Naive thymus-derived CD4-positive, alpha-beta T cell (primary cell): ENCODE measurements around the gene GNAL. TPM values are rescaled to one million over a fixed set of nuclear protein-coding genes. Genes with fewer than 3 reads are reported as not detected.

Source experiments
- ATAC-seq: fragments of 150-1000 bp; cut with Tn5 transposase; 2 replicates; pipeline ENCODE4 v1.10.0; 2021; ENCODE audit warnings: mild to moderate bottlenecking, moderate library complexity
- CTCF ChIA-PET: fragments of 350-600 bp; sonication (Branson Sonifier 250); formaldehyde crosslinking; loops from one replicate; lab custom pipeline; 2021; ENCODE audit warnings: antibody characterized with exemption; lab: Charles Lee
- POLR2A ChIA-PET: fragments of 350-600 bp; sonication (Branson Sonifier 250); formaldehyde crosslinking; loops from one replicate; lab custom pipeline; 2021; ENCODE audit warnings: antibody characterized with exemption, inconsistent platforms; lab: Charles Lee
- DNase-seq, 9 donors: peaks; one replicate each; pipeline versions ENCODE4 v3.0.0 to v3.0.0-alpha.2; 2020 to 2022; ENCODE audit warnings: mixed read lengths in 1 of 9
- H3K27ac ChIP-seq: one replicate; pipeline ENCODE4 v1.7.0; 2013; ENCODE audit warnings: mild to moderate bottlenecking, low read depth, low read length, moderate library complexity
- H3K27me3 ChIP-seq, 2 donors: one replicate each; pipeline ENCODE4 v1.7.0; 2013; ENCODE audit warnings: low read length in 2 of 2, mild to moderate bottlenecking in 2 of 2, moderate library complexity in 2 of 2; ENCODE audit not compliant: control insufficient read depth in 2 of 2, insufficient read depth in 2 of 2
- H3K36me3 ChIP-seq, 3 experiments: 1 replicate in 2 of 3; 2 replicates in 1 of 3; pipeline ENCODE4 v1.7.0; 2013; ENCODE audit warnings: low read length in 3 of 3, mild to moderate bottlenecking in 3 of 3, moderate library complexity in 1 of 3; ENCODE audit not compliant: insufficient read depth in 3 of 3, control insufficient read depth in 2 of 3
- H3K4me1 ChIP-seq, 2 donors: one replicate each; pipeline ENCODE4 v1.7.0; 2013; ENCODE audit warnings: low read length in 2 of 2, mild to moderate bottlenecking in 2 of 2, moderate library complexity in 1 of 2; ENCODE audit not compliant: control insufficient read depth in 2 of 2, insufficient read depth in 2 of 2
- H3K4me3 ChIP-seq: 2 replicates; pipeline ENCODE4 v1.7.0; 2013; ENCODE audit warnings: mild to moderate bottlenecking, low read length
- H3K9me3 ChIP-seq, 3 experiments: 1 replicate in 2 of 3; 2 replicates in 1 of 3; pipeline ENCODE4 v1.7.0; 2013; ENCODE audit warnings: low read length in 3 of 3; ENCODE audit not compliant: control insufficient read depth in 2 of 3
- H3K27ac Mint-ChIP-seq, 9 donors: one replicate each; pipeline ENCODE4 v1.8.0; 2020 to 2022; ENCODE audit warnings: mixed read lengths in 9 of 9, mild to moderate bottlenecking in 8 of 9, moderate library complexity in 5 of 9, inconsistent platforms in 2 of 9
- H3K27me3 Mint-ChIP-seq, 5 donors: one replicate each; pipeline ENCODE4 v1.8.0; 2021 to 2022; ENCODE audit warnings: mixed read lengths in 5 of 5, mild to moderate bottlenecking in 1 of 5
- H3K36me3 Mint-ChIP-seq, 5 donors: one replicate each; pipeline ENCODE4 v1.8.0; 2020 to 2022; ENCODE audit warnings: mixed read lengths in 5 of 5, mild to moderate bottlenecking in 3 of 5, inconsistent platforms in 1 of 5
- H3K4me1 Mint-ChIP-seq, 7 donors: one replicate each; pipeline ENCODE4 v1.8.0; 2020 to 2022; ENCODE audit warnings: mixed read lengths in 7 of 7, mild to moderate bottlenecking in 3 of 7, inconsistent platforms in 1 of 7
- H3K4me3 Mint-ChIP-seq, 10 donors: one replicate each; pipeline ENCODE4 v1.8.0; 2020 to 2022; ENCODE audit warnings: mild to moderate bottlenecking in 10 of 10, mixed read lengths in 10 of 10, moderate library complexity in 6 of 10, inconsistent platforms in 2 of 10
- H3K9me3 Mint-ChIP-seq, 11 donors: one replicate each; pipeline ENCODE4 v1.8.0; 2020 to 2022; ENCODE audit warnings: mixed read lengths in 11 of 11, mild to moderate bottlenecking in 4 of 11, inconsistent platforms in 1 of 11, moderate library complexity in 1 of 11
- intact Hi-C, 2 donors: fragments of 100-400 bp; cut with micrococcal nuclease; formaldehyde crosslinking; loops; one replicate each; pipeline ENCODE4 v1.15.1; 2023
- polyA plus RNA-seq, 2 donors: library from polyadenylated mRNA; unstranded; fragments of 300-500 nt; fragmentation: Illumina TruSeq; gene quantifications; one replicate each; pipeline ENCODE4 v1.2.3, GENCODE V29; 2021
- total RNA-seq, 6 experiments: library from RNA in 5 of 6; stranded (reverse) in 5 of 6; gene quantifications; 1 replicate in 5 of 6; 2 replicates in 1 of 6; pipeline ENCODE4 v1.2.3 and lab custom pipeline; 2021 to 2026

The GNAL gene
- total and polyA plus RNA-seq, 7 experiments from 2014 or later = 0.09 to 1.4 (median 0.67) TPM

- Histone ChIP-seq H3K27me3 (no peaks in the 10 kb centered on the region), H3K36me3 (no peaks in the 10 kb centered on the region), H3K9me3 (no peaks in the 10 kb centered on the region), H3K4me1 (no peaks in the 10 kb centered on the region), H3K27ac (no peak overlapping the region), H3K4me3 (no peak overlapping the region)
- ChIA-PET POLR2A (no interaction called here), CTCF (interaction anchor here (0.6 to 1.0 kb wide), 2 partner anchors 253 to 1322 kb away, joined by 3 read pairs; no protein-coding TSS in a partner anchor)
- Mint-ChIP-seq H3K4me1 (no peaks in the 10 kb centered on the region), H3K4me3 (no peak overlapping the region), H3K27me3 (peaks cover 26 to 53% (median 30%) of the 10 kb centered on the region in 5 donors), H3K9me3 (no peaks in the 10 kb centered on the region), H3K27ac (no peak overlapping the region), H3K36me3 (no peaks in the 10 kb centered on the region)
- peak in 1 of 9 donors; percentile 12 for DNase-seq
- intact Hi-C loops = loop anchor here (5.0 kb wide), 3 partner anchors 84 to 1769 kb away; no protein-coding TSS in a partner anchor
- peak; percentile 49 for ATAC-seq
These were observed 52.6 kb downstream of the GNAL start for GRCh38 chr18:11741505-11742145.

- no peaks in the 10 kb centered on the region for H3K4me1 ChIP-seq
- H3K27me3 ChIP-seq = no peaks in the 10 kb centered on the region
- H3K27ac ChIP-seq = no peak overlapping the region
- DNase-seq (no peak), ATAC-seq (no peak)
- H3K36me3 Mint-ChIP-seq = peaks cover 0 to 7% (median 0%) of the 10 kb centered on the region in 5 donors
- H3K4me3 ChIP-seq = no peak overlapping the region
- no peak overlapping the region for H3K4me3 Mint-ChIP-seq
- H3K4me1 Mint-ChIP-seq = peaks cover 0 to 8% (median 3%) of the 10 kb centered on the region in 7 donors
- no peaks in the 10 kb centered on the region for H3K9me3 ChIP-seq
- CTCF ChIA-PET = no interaction called here
- no peaks in the 10 kb centered on the region for H3K36me3 ChIP-seq
- intact Hi-C loops = no loop called here
- POLR2A ChIA-PET = no interaction called here
- no peak overlapping the region for H3K27ac Mint-ChIP-seq
- no peaks in the 10 kb centered on the region for H3K9me3 Mint-ChIP-seq
- peaks cover 44 to 51% (median 49%) of the 10 kb centered on the region in 5 donors for H3K27me3 Mint-ChIP-seq
These were observed 56.5 kb downstream of the GNAL start for GRCh38 chr18:11745521-11745920.

GRCh38 chr18:11747286-11747685 lies 58.2 kb downstream of the GNAL start:
- POLR2A ChIA-PET = no interaction called here
- Histone ChIP-seq H3K4me1 (no peaks in the 10 kb centered on the region), H3K27ac (no peak overlapping the region), H3K27me3 (no peaks in the 10 kb centered on the region), H3K4me3 (no peak overlapping the region), H3K9me3 (no peaks in the 10 kb centered on the region), H3K36me3 (no peaks in the 10 kb centered on the region)
- Mint-ChIP-seq H3K36me3 (peaks cover 0 to 7% (median 0%) of the 10 kb centered on the region in 5 donors), H3K27ac (no peak overlapping the region), H3K4me3 (no peak overlapping the region), H3K4me1 (peaks cover 3 to 19% (median 13%) of the 10 kb centered on the region in 7 donors), H3K27me3 (peaks cover 53 to 57% (median 54%) of the 10 kb centered on the region in 5 donors), H3K9me3 (no peaks in the 10 kb centered on the region)
- ATAC-seq (no peak), DNase-seq (no peak)
- CTCF ChIA-PET = no interaction called here
- intact Hi-C loops = no loop called here

GRCh38 chr18:11747731-11748130 lies 58.7 kb downstream of the GNAL start:
- DNase-seq (no peak), ATAC-seq (no peak)
- Histone ChIP-seq H3K4me3 (no peak overlapping the region), H3K27me3 (no peaks in the 10 kb centered on the region), H3K36me3 (no peaks in the 10 kb centered on the region), H3K4me1 (no peaks in the 10 kb centered on the region), H3K27ac (no peak overlapping the region), H3K9me3 (no peaks in the 10 kb centered on the region)
- intact Hi-C loops = no loop called here
- Mint-ChIP-seq H3K27ac (no peak overlapping the region), H3K27me3 (peaks cover 52 to 56% (median 55%) of the 10 kb centered on the region in 5 donors), H3K36me3 (peaks cover 0 to 7% (median 0%) of the 10 kb centered on the region in 5 donors), H3K4me3 (no peak overlapping the region), H3K4me1 (peaks cover 4 to 21% (median 14%) of the 10 kb centered on the region in 7 donors), H3K9me3 (no peaks in the 10 kb centered on the region)
- POLR2A ChIA-PET = no interaction called here
- CTCF ChIA-PET = no interaction called here

GRCh38 chr18:11749305-11749704 lies 60.2 kb downstream of the GNAL start:
- Histone ChIP-seq H3K27me3 (peaks cover 0 to 4% of the 10 kb centered on the region in 2 donors), H3K4me1 (no peaks in the 10 kb centered on the region), H3K27ac (no peak overlapping the region), H3K9me3 (no peaks in the 10 kb centered on the region), H3K4me3 (no peak overlapping the region), H3K36me3 (no peaks in the 10 kb centered on the region)
- intact Hi-C loops = no loop called here
- ChIA-PET POLR2A (no interaction called here), CTCF (no interaction called here)
- H3K4me1 Mint-ChIP-seq = peaks cover 4 to 21% (median 14%) of the 10 kb centered on the region in 7 donors
- no peak for DNase-seq
- no peak overlapping the region for H3K27ac Mint-ChIP-seq
- no peak for ATAC-seq
- H3K4me3 Mint-ChIP-seq = no peak overlapping the region
- peaks cover 0 to 7% (median 0%) of the 10 kb centered on the region in 5 donors for H3K36me3 Mint-ChIP-seq
- H3K27me3 Mint-ChIP-seq = peaks cover 49 to 66% (median 61%) of the 10 kb centered on the region in 5 donors
- H3K9me3 Mint-ChIP-seq = no peaks in the 10 kb centered on the region

GRCh38 chr18:11750171-11750570 lies 61.1 kb downstream of the GNAL start:
- intact Hi-C loops = no loop called here
- ATAC-seq (no peak), DNase-seq (no peak)
- CTCF ChIA-PET = no interaction called here
- Mint-ChIP-seq H3K9me3 (no peaks in the 10 kb centered on the region), H3K4me3 (peak overlapping the region in 4 of 10 donors; percentile 6 to 61 (median 37)), H3K27me3 (peaks cover 49 to 74% (median 63%) of the 10 kb centered on the region in 5 donors), H3K36me3 (peaks cover 0 to 7% (median 0%) of the 10 kb centered on the region in 5 donors), H3K4me1 (peaks cover 6 to 21% (median 14%) of the 10 kb centered on the region in 7 donors), H3K27ac (peak overlapping the region in 1 of 9 donors; percentile 47)
- Histone ChIP-seq H3K4me3 (no peak overlapping the region), H3K4me1 (no peaks in the 10 kb centered on the region), H3K27ac (no peak overlapping the region), H3K9me3 (no peaks in the 10 kb centered on the region), H3K27me3 (peaks cover 0 to 4% of the 10 kb centered on the region in 2 donors), H3K36me3 (no peaks in the 10 kb centered on the region)
- POLR2A ChIA-PET = no interaction called here
